ENCODE results near the gene CRK.
"Not testable (repeated sequence)": the region's sequence is repeated elsewhere in the genome, so short reads cannot be mapped to it uniquely, and the experiment has no call there.

DNA sequence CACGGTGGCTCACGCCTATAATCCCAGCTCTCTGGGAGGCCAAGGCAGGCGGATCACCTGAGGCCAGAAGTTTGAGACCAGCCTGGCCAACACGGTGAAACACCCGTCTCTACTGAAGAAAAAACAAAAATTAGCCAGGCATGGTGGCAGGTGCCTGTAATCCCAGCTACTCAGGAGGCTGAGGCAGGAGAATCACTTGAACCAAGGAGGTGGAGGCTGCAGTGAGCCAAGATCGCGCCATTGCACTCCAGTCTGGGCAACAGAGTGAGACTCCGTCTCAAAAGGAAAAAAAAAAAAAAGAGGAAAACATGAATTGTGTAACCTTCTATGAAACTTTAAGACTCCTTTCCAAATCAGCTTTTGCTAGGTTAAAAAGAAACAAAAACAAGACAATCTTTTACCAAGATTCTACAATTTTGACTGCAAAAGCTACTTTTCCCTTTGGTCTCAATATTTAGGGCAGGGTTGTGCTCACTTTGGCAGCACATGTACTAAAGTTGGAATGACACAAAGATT lies 69.3 kb downstream of the CRK start:
- TF ChIP-seq CTCF (conservative IDR thresholded peaks at IDR 0.05 in 1 of 2, IDR thresholded peaks at IDR 0.05 in 1 of 2; ENCODE audit: low read depth in 1 of 2, low read length in 2 of 2); EZH2 (IDR thresholded peaks at IDR 0.05; ENCODE audit: low read length, missing control alignments): not testable (repeated sequence)

Measured in fibroblast of lung (primary cell).